Stimulated activated CD8-positive, alpha-beta memory T cell treated with anti-CD3 and anti-CD28 coated beads, Interleukin-7, amount 100 ng/mL, for 1 hour (primary cell): ENCODE data around the gene BRD7.

Source experiments
- DNase-seq, 2 donors: peaks; one replicate each; pipeline ENCODE4 v3.0.0-alpha.2; 2020; ENCODE audit warnings: low read depth in 2 of 2

The BRD7 gene

DNA sequence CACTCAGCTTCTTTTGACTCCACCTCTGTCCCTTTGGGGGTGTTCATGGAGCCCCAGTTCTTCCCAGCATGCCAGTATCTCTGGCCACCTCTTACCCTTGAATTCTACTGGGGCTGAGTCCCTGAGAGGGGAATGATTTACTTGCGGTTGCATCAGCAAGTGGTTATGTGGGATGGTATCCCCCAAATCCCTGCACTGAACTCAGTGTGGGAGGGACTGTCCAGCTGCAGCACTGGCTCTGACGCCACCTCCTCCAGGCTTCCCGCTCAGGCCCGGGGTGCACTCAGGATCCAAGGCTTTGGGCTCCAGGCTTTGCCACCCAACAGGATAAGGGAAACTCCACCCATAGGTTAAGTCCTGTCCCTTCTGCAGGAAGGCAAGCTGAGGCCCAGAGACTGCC lies 21.1 kb upstream of the BRD7 start:
- DNase-seq = no peak

DNA sequence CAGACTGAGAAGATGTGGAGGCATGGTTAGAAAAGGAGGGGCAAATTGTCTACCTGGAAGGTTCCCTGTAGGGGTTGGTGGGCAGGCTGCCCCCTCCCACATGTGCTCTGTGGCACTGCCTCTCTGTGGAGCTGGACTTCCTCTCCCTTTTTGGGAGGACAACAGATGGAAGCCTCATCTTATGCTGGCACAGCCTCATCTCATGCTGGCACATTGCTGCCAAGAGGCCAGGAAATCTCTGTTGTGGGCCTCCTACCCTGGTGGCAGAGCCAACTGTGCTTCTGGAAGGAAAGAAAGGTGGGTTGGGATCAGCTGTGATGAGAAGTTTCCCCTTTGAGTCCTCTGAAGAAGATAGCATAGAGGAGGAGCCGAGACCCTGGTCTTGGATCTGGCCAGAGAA lies 19.7 kb upstream of the BRD7 start:
- DNase-seq = no peak

DNA sequence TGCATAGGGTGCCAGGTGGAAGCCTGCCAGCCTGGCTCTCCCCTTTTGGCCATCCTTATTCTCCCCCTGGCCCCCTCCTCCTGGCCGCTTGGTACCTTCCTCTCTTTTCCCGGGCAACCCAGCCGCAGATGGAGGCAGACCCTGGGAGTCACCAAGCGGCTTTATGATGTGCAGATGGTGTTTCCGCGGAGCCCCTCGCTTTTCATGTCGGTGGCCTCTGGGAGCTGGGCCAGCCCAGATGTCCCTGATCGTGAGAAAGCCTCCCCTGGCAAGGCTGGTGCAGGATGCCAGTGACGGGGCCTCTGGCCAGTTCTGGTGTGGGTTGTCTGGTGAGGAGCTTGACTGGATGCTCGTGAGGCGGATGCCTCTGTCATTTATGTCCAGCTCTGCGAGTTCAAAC lies 18.0 kb upstream of the BRD7 start:
- DNase-seq = no peak

DNA sequence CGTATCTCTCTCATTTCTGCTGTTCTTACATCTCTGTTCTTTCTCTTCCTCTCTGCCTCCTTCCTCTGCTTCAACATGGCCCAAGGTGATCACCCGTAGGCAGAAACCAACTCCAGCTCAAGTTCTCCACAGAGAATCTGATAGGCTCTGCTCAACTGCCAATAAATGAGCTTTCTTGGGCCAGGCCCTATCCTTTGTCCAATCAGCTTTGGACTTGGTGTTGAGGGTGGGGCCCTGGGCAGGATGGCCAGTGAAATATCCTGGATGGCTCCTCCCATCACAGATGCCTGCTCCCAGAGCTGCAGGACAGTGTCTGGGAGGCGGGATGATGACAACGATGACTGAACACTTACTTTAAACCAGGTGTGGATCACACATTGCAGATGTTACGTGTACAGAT lies 17.4 kb upstream of the BRD7 start:
- no peak for DNase-seq

DNA sequence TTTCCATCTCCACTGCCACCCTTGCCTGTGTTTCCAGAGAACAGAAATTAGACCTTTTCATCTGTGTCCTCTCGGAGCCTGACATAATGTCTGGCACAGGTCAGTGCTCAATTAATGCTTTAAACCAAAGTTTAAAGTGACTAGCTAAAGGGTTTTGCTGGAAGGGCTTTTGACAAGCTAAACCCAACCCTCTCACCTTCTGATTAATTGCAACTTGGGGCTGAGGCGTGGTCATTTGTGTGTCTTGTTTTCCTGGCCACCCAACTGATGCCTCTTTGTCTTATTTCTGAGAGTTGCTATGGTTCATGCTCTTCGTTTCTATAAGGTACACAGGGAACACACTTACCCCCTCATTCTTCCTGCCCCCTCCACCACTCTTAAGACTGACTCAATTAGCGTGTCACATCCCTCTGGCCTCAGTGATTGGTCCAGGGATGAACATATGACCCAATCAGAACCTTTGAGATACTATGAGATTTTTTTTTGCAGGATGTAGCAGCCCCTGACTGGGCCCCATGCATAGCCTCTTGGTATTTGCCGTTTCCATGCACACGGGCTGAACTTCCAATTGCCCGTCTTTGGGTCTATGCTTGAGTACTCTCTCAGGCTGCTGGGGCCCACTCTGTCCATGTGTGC lies 15.8 kb upstream of the BRD7 start:
- DNase-seq = no peak

DNA sequence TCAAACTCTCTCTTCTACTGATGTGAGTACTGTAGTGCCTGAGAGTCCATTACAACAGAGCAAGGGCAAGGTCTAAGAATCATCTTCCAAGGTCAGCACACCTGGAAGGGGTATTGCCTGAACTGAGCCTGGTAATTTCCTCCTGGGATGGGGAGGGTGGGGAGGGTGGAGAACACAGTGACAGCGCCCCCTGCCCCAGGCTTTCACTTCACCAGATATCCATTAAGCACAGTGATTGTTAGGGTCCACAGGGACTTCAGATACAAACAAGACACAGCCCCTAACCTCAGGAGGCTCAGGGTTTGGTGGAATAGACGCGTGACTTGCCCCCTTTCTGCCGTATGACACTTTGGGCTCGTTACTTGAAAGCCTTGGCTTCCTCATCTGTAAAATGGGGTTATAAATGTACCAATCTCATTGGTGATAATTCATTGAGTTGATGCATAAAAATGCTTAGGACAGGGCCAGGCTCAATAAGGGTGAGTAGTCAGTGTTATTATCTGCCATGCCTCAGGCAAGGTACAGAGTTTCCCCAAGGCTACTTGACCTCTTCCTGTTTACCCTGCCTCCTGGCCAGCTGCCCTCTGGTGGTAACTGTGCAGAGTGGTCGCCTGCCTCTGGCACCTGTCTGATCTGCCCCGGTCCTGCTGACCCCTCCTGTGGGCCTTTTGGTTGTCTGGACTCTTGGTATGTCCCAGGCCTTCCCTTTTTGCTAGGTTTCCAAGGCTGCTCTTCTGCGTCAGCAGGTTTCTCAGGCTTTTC lies 13.1 kb upstream of the BRD7 start:
- no peak for DNase-seq

DNA sequence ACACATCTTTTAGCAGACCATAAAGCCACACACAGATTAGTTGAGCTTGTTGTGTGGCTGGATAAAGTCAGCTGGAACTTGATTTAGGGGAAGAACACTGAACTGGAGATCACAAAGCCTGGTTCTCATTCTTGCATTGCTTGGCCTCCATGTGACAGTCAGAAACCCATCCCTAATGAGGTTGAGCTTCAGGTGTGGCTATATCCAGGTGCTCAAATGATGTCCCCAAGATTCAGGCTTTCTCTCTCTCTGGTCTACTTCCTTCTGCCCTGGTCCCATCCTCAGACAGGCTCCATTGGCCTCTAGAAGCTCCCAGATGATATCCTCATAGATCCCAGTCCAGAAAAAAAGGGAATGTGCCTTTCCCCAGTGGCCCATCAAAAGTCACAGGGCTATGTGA lies 9.6 kb upstream of the BRD7 start:
- DNase-seq = no peak

DNA sequence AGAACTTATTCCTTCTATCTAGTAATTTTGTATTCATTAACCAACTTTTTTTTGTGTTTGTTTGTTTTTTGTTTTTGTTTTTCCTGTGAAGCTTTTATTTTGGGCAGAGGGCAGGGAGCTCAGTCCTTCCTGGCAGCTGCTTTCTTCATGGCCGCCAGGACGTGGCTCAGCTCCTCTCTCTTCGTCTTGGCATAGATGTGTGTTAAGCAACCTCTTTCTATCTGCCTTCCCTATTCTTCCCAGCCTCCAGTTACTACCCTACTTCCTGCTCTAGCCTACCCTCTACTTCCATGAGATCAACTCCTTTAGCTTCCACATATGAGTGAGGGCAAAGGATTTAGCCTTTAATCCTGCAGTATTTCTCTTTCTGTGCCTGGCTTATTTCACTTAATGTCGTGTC lies 8.2 kb upstream of the BRD7 start:
- no peak for DNase-seq

DNA sequence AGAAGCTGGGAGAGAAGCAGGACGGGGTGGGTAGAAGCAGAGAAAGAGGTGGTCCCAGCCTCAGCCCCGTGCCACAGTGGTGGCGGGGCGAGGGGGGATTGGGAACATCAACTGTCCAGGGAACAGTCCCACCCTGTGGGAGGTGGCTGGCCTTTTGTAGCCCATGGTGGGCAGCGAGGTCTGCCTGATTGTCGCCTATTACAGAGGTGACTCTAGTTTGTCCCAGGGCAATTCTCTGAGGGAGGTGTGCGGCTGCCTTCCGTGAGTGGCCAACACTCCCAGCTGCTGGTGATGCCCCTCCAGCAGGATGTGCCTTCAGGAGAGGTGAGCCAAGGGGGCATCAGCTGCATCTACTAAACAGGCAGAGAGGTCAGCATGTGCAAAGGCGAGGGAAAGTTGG lies 5.0 kb upstream of the BRD7 start:
- DNase-seq = no peak

DNA sequence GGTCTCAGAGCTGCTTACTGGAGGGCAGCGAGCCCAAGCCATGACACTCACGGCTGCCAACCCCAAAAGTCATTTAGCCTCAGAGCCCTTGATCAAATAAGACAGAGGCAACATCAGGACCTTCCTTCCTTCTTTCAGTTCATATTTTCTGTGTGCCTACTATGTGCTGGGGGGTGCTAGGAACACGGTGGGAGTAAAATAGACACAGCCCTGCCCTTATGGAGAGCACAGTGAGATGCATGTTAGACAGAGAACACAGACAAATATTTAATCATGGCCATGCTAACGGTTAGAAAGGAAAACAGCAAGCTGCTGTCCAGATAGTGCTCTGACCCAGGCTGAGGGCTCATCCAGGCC lies 4.5 kb upstream of the BRD7 start:
- DNase-seq = no peak

DNA sequence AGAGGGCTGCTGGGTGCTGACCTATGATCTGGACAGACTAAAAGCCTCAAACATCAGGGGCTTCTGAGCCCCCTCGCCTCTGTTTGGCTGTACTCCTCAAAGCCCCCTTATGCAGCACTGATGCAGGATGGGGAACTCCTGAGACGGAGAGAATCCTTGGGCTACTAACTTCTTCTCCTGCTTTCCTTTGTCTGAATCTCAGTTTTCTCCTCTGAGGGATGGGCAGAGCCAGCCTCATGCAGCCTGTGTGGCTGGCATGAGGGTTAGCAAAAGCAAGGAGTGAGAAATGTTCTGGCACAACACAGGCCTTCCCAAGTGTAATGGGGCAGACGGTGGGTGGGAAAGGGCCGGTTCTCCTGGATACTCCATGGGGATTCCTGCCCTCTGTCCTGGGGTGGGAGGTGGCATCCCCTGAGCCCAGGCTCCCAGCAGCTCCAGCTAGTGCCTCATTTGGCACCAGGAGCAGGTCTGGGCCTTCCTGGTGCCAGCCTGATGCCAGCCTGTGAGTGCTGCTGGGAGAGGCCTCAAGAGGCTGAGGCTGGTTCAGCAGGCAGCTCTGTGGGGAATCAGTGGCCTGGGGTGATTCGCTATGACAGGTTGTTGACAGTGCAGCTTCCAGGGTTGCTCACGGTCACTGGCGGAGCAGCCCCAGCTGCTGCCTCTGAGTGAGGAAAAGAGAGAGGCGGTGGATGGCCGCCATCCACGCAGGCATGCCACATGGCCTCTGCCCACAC lies 4.0 kb upstream of the BRD7 start:
- no peak for DNase-seq

DNA sequence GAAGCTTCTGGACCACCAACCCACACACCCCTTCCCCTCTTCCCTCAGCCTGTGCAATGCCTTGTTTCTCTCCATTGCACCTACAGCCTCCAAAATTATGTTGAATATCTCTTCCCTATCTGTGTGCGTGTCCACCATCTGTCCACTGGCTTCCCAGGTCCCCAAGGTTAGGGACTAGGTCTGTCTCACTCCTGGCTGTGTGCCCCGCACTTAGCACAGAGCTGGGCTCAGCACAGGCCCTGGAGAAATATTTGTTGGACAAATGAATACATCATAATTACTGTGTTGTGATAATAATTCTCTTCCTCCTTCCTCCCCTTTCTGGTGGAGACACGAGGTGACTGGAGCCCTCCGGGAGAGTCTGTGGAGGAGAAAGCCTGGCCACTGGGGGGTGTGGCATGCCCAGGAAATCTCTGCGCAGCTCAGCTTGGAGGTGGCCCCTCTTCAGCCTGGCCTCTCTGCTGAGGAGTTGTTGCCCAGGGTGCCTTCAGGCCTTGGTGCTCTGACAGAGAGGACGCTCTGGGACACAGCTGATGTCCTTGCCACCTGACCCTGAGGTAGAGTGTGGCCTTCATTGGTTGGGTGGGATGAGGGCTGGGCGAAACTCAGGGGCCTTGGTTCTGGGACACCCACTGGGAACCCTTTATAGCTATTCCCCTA lies 3.3 kb upstream of the BRD7 start:
- no peak for DNase-seq

DNA sequence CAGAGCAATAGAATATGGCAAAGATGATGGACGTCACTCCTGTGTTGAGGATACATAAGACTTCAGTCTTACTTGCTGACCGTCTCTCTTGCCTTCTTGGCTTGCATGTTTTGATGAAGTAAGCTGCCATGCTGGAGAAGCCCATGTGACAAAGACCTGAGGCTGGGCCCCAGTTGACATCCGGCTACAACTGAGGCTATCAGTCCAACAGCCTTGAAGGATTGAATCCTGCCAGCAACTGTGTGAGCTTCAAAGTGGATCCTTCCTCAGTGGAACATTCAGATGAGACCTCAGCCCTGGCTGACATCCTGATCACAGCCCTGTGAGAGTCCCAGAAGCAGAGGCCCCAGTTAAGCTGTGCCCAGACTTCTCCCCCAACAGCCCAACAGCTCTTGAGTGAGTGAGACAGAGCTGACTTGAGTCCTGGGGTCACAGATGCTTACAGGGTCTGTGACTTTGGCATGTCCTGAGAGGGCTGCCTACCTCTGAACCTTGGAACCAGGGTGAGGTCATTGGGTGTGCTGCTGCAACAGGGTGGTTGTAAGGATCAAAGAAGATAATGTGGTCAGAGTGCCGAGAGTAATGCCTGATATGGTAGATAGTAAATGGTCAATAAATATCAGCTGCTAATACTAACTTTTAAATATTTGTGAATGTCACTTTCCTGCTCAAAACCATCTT lies 2.4 kb upstream of the BRD7 start:
- DNase-seq = no peak

DNA sequence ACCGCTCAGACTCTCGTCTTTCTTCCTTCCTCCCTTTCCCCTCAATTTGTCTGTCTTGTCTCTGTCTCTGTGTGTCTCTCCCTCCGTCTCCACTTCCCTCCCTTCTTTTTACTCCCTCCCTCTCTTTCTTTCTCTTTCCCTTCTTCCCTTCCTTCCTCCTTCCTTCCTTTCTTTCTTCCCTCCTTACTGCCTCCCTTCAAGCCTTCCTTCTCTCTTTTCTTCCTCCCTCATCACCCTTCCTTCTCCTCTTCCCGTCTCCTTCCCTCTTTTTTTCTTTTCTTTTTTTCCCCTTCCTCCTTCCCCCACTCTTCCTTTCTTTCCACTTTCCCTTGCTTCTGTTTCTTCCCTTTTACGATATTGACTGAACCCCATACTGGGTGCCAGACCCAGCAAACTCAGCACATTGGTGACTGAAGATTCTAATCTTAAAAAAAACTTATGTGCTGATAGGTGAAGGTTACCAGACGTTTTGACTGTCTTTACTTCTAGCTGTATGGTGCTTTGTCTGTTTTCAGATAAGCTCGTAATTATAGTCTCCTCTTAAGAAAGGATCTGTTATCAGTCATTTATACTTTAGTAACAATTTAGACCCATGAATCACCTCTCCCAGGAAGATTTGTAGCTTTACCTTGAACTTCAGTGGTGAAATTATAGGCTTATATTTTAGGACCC lies 481 bp upstream of the BRD7 start:
- no peak for DNase-seq

DNA sequence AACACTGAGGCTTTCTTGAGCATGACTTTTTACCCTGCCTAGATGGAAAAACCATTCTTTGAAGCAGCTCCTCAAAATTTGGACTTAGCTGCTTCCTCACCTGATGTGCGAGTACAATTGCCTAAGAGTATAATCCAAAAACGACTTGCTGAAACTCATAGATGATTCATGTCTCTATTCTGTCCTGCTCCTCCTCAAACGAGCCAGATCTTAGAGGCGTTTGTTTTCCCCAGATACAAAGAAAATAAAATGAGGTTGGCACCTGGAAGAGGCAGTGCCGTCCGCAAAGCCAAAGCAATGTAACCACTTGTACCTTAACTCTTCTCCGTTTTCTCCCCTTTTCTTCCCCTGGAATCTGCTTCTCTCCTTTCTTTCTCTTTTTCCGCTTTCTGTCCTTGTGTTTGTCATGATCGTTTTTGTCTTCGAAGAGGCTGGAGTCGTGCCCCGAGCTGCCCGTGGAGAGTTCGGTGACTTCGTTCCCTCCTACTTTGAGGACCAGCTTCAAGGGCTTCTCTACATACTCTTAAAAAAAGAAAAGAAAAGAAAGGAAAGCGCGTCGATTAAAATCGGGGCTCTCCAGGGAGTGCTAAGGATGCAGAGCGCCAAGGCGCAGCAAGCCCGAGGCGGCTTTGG lies 895 bp downstream of the BRD7 start:
- DNase-seq = no peak

DNA sequence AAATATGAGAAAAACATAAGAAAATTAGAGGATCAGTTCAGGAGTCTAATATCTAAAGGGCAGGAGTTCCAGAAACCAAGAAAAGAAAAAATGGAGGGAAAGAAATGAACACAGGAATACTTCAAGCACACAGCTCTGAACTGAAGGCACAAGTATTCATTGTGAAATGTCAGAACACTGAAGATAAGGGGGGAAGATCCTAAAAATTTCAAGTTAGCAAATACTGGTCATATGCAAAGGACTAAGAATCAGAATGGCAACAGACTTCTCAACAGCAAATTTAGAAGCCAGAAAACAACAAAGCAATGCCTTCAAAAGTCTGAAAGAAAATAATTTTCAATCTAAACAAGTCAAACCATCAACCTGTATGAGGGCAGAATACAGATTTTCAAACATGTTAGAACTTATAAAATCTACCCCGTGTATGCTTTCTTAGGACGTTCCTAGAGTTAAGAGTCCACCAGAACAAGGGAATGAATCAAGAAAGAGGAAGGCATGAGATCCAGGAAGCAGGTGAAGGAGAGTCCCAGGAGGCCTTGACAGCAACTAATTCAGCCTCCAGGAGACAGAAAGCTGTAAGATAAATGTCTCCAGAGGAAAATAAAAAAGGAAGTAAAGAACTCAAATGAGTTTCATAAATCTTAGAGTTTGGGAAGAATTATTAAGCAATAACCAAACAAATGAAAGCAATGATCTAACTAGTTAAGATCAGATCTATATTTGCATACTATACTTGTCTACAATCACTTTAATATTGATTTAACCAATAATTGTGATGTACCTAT lies 2.8 kb downstream of the BRD7 start:
- no peak for DNase-seq

DNA sequence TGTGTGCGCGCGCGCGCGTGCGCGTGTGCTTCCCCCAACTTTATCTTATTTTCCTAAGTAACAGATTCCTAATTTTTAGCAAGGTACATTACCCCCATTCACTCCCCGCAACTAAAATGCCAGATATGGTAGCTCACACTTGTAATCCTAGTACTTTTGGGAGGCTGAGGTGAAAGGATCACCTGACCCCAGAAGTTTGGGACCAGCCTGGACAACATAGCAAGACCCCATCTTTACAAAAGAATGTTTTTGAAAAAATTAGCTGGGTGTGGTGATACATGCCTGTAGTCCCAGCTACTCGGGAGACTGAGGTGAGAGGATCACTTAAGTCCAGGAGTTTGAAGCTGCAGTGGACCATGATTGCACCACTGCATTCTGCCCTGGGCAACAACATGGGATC lies 5.1 kb downstream of the BRD7 start:
- no peak for DNase-seq

DNA sequence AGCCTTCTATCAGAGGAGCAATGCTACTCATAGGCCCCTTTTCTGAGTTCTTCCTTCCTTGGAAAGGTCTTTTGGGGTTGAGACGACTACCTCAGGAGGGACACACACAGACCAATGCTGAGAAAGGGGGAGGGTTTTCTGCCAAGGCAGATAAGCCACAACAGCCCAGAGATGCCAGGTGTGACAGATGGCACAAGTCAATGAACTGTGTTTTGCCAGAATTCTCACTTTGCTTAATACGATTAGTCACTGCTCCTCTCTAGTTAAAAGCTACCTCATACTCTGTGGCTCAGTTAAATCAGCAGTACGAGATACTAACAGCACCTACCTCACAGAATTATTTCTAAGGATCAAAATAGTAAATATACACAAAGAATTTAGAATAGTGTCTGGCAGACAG lies 8.0 kb downstream of the BRD7 start:
- DNase-seq = no peak

DNA sequence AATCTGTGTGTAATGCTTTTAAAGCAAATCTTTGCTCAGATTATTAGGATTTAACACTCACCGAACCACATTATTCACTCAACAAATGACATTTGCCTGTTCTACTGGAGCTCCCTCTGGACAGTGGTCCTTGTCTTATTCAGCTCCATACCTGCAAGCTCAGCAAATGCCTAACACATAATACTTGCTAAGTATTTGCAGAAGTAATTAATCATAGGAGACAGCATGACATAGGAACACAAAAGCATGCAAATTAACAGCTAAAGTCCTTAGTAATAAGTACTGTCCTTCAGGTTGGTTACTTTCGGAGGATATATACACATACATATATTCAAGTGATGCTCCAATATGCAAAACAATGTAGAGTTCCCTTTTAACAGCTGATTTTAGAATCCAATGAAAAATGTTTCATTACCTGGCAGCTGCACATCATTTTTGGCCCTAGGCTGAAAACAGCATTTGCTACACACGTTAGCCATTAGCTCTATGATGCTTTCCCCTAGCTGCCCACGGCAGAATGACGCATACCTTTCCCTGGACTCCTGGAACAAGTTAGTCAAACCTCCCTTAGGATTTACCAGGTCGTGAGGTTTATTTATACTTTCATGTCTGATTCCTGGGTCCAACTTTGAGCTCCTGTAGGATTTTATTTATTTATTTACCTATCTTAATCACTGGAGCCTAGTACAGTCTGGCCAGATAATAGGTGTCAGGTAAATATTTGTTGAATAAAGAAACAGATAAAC lies 8.6 kb downstream of the BRD7 start:
- no peak for DNase-seq

DNA sequence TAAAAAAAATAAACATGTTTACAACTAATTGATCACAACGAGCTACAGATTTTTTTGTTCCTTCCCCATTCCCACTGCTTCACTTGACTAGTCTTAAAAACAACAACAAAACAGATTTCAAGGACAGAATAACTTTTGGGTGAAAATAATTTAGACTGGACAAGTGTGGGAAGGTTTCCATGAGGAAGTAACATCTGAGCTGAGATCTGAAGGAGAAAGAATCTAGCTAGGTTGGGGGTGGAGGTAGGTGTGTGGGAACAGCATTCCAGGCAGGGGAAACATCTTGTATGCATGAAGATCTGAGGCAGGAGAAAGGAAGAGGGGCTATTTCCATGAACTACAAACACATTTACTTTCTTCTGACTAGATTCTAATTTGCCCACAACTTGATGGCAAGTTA lies 9.2 kb downstream of the BRD7 start:
- DNase-seq = no peak
